HG02759 (cell line): ENCODE results near the gene RAB24.
"Not testable (repeated sequence)": the region's sequence is repeated elsewhere in the genome, so short reads cannot be mapped to it uniquely, and the experiment has no call there.

Experiments
- ATAC-seq: cut with Tn5 transposase; IDR thresholded peaks from one replicate; pipeline ENCODE4 v1.9.1; 2021; ENCODE audit warnings: mild to moderate bottlenecking, moderate library complexity; ENCODE audit not compliant: unreplicated experiment

Gene RAB24

GRCh38 chr5:177311723-177312648, 8.5 kb upstream of the RAB24 start, which contains the start of gene MXD3:
Gene MXD3, minus strand, starts transcription at chr5:177311898. Its CDS starts 68 bp downstream, at chr5:177311830.
- ATAC-seq: peak; percentile 82

GRCh38 chr5:177311392-177311722, 7.8 kb upstream of the RAB24 start:
- peak; percentile 1 for ATAC-seq

- ATAC-seq: peak; percentile 23
Measured at GRCh38 chr5:177310757-177311391, 7.4 kb upstream of the RAB24 start.

- ATAC-seq: no peak
Measured at GRCh38 chr5:177310332-177310731, 6.8 kb upstream of the RAB24 start.

GRCh38 chr5:177309351-177310191, 6.1 kb upstream of the RAB24 start:
- no peak for ATAC-seq

- ATAC-seq: no peak
Measured at GRCh38 chr5:177308740-177309139, 5.2 kb upstream of the RAB24 start.

- ATAC-seq: no peak
Measured at GRCh38 chr5:177307544-177308363, 4.2 kb upstream of the RAB24 start.

GRCh38 chr5:177306674-177307543, 3.4 kb upstream of the RAB24 start:
- no peak for ATAC-seq

GRCh38 chr5:177306103-177306640, 2.7 kb upstream of the RAB24 start:
- not testable (repeated sequence) for ATAC-seq

GRCh38 chr5:177304392-177305119, 1.0 kb upstream of the RAB24 start:
- no peak for ATAC-seq

GRCh38 chr5:177303925-177304391, 439 bp upstream of the RAB24 start:
- peak; percentile 8 for ATAC-seq

- no peak for ATAC-seq
Measured at GRCh38 chr5:177302354-177303110, 987 bp downstream of the RAB24 start.

- no peak for ATAC-seq
Measured at GRCh38 chr5:177301503-177302165, 1.9 kb downstream of the RAB24 start.

GRCh38 chr5:177300951-177301350, 2.6 kb downstream of the RAB24 start:
- no peak for ATAC-seq

- peak; percentile 34 for ATAC-seq
Measured at GRCh38 chr5:177300236-177300880, 3.2 kb downstream of the RAB24 start.

- ATAC-seq: no peak
Measured at GRCh38 chr5:177299697-177300096, 3.8 kb downstream of the RAB24 start.

GRCh38 chr5:177297922-177298321, 5.6 kb downstream of the RAB24 start:
- no peak for ATAC-seq
